Middle frontal gyrus (tissue), 1 donor: ENCODE measurements around the gene PNPO.
"Not testable (repeated sequence)": the region's sequence is repeated elsewhere in the genome, so short reads cannot be mapped to it uniquely, and the experiment has no call there.

Source experiments
- DNase-seq: peaks from one replicate; pipeline ENCODE4 v3.0.0-alpha.2; 2015; ENCODE audit warnings: low spot score; ENCODE audit errors: extremely low spot score

PNPO gene

DNA sequence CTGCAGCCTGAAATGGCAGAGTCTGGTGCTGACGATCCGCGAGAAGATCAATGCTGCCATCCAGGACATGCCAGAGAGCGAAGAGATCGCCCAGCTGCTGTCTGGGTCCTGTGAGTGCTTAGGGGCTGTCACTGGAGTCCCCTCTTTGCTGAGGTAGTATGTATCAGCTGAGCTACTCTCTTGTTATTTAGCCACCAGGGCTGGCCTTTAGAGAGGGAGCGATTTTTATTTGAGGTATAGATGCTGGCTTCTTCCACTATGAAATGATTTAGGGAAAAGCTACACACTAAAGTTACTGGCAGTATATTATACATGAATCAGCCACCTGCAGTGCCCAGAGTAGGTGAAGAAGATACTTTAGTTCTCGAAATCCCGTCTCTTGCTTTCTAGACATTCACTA is 32.2 kb downstream of the PNPO start:
- no peak for DNase-seq

GRCh38 chr17:47975189-47975822 is 33.9 kb downstream of the PNPO start:
- no peak for DNase-seq

- DNase-seq = no peak
Measured at GRCh38 chr17:47975823-47976205, 34.4 kb downstream of the PNPO start.

DNA sequence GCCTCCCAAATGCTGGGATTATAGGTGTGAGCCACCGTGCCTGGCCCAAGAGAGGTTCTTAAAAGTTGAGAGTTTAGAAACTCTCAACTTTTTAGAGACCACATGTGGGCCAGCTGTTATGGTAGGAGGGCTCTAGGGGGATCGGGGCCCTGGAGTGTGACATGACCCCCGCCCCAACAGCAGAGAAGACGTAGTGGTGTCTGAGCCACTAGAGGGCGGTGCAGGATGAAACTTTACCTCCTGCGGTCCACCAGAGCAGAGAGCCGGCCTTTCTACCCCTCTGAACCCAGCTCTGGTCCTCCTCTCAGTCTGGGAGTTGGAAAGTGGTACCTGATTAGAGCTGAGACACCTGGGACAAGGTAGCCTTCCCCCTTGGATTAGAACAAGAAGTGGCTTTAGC is 37.0 kb downstream of the PNPO start:
- no peak for DNase-seq

- DNase-seq = no peak
Measured at GRCh38 chr17:47980541-47980940, 39.2 kb downstream of the PNPO start.

DNA sequence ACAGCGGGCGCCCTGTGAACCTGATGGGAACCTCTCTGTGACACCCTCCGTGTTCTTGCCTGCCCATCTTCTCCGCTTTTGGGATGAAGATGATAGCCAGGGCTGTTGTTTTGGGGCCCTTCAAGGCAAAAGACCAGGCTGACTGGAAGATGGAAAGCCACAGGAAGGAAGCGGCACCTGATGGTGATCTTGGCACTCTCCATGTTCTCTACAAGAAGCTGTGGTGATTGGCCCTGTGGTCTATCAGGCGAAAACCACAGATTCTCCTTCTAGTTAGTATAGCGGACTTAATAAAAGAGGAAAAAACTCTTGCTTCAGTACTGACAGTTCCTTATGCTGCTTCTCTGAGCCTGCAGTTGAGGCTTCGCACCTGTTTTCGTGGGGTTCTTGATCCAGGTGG is 40.1 kb downstream of the PNPO start:
- no peak for DNase-seq

- no peak for DNase-seq
Measured at GRCh38 chr17:47982091-47982617, 40.8 kb downstream of the PNPO start.

DNA sequence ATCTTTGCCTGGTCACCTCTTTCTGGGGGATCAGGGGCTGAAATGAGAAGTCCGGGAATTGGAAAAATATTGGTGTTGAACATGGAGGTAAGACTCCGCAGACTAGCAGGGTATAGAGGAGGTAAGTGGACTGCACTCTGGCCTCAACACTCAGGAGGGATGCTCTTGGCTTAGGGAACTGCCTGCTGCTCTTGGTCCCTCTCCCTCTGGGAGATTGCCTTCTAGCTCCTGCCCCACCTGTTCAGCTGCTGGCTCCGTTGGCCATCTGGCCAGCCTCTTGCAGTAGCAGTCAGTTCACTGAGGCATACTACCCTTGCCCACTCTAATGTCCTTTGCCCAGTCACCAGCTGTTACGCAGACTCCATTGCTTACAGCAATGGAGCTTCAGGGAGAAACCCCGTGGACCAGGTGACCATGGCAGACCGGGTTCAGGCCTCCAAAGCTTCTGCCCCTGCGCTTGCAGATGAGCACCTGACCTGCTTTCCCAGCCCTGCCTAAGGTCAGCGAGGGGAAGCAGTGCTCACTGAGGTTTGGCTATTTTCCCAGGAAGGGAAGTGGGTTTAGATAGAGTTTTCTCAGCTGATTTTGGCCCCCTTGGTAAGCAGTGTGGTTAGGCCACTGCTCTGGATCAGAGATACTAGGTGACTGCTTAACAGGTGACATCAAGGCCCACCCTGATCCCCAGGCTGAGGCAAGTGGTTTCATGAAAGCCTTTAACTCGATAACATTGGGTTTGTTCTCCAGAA is 41.4 kb downstream of the PNPO start:
- no peak for DNase-seq

- DNase-seq = no peak
Measured at GRCh38 chr17:47983492-47984223, 42.3 kb downstream of the PNPO start.

DNA sequence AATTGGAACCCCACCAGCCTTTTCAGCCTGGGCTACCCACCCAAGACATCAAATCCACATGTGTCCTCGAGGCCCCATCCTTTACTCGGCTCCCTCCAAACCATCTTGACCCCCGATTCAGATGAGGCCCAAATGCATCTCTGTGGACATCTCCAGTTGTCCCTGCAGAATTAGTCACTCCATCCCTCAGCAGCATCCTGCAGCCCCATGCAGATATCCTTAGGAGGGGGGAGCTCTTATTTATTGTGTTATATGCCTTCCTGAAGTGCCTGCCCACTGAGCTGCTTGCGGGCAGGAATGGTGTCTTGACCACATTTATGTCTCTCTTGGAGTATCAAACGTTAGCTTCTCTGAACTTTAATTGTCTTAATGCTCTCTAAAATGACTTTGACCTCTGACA is 45.1 kb downstream of the PNPO start:
- no peak for DNase-seq

- DNase-seq = no peak
Measured at GRCh38 chr17:47987240-47987835, 46.0 kb downstream of the PNPO start.

DNA sequence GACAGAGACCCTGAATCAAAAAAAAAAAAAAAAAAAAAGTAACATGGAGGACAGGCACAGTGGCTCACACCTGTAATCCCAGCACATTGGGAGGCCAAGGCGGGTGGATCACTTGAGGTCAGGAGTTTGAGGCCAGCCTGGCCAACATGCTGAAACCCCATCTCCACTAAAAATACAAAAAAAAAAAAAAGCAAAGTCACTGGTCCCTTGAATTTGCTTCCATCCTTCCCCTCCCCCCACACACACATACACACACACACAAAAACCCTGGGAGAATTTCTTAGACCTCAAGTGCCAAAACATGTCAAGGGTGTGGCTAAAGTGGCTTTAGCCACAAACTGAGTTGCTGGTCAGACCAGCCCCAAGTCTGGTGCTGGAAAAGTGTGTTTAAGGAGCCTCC is 47.1 kb downstream of the PNPO start:
- DNase-seq = not testable (repeated sequence)

GRCh38 chr17:47989159-47989558 is 47.8 kb downstream of the PNPO start:
- no peak for DNase-seq

GRCh38 chr17:47989700-47990099 is 48.3 kb downstream of the PNPO start:
- DNase-seq = no peak

- no peak for DNase-seq
Measured at GRCh38 chr17:47990962-47991731, 49.8 kb downstream of the PNPO start.

- DNase-seq = no peak
Measured at GRCh38 chr17:47992216-47992615, 50.8 kb downstream of the PNPO start.

- no peak for DNase-seq
Measured at GRCh38 chr17:47993031-47993564, 51.7 kb downstream of the PNPO start.

DNA sequence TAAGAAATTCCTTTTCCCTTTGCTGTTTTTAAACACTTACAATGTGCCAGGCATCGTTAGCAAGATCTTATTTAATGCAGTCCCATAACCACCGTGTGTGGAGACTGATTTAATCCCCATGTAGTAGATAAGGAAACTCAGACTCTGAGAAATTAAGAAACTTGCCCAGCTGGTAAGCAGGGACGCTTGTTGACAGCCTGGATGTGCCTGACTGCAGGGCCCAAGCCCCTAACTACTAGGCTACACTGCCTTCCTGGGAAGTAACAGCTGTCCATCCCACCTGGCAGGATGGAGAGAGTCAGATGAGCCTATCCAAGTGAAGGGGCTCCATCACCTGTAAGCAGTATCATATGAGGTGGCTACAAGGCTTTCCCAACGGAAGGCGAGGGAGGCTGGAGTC is 52.6 kb downstream of the PNPO start:
- no peak for DNase-seq

DNA sequence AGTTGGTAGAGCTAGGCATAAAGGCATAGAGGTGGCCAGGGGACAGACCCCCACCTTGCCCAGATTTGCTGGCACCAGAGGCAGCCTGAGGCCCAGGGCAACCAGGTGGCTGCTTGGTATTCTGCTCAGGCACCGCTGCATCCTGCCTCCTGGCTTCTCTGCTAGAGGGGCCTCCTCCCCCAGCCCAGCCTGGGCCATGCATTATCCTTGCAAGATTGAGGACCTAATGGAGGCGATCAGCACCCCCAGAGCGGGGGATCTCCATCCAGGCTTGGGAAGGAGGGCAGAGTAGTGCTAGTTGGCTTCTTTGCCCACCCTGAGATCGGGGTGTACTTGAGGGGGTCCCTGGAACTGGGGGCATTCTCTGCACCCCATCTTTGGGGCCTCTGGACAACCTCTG is 53.4 kb downstream of the PNPO start:
- DNase-seq = no peak

- DNase-seq = no peak
Measured at GRCh38 chr17:47995241-47995935, 54.0 kb downstream of the PNPO start.
